ENCODE measurements around the gene KDSR.

Gene KDSR

GRCh38 chr18:63306819-63307550 is 60.0 kb downstream of the KDSR start:
- no peak for DNase-seq (ENCODE audit: low read depth in 2 of 2)

GRCh38 chr18:63306249-63306648 is 60.8 kb downstream of the KDSR start:
- no peak for DNase-seq (ENCODE audit: low read depth in 2 of 2)

- no peak for DNase-seq (ENCODE audit: low read depth in 2 of 2)
Observed at GRCh38 chr18:63303547-63303946, 63.5 kb downstream of the KDSR start.

- DNase-seq (ENCODE audit: low read depth in 2 of 2): no peak
Observed at GRCh38 chr18:63302636-63303405, 64.2 kb downstream of the KDSR start.

- DNase-seq (ENCODE audit: low read depth in 2 of 2): no peak
Observed at GRCh38 chr18:63302220-63302619, 64.8 kb downstream of the KDSR start.

GRCh38 chr18:63301434-63301833 is 65.6 kb downstream of the KDSR start:
- no peak for DNase-seq (ENCODE audit: low read depth in 2 of 2)

GRCh38 chr18:63299837-63300745 is 66.9 kb downstream of the KDSR start:
- no peak for DNase-seq (ENCODE audit: low read depth in 2 of 2)

- DNase-seq (ENCODE audit: low read depth in 2 of 2): no peak
Observed at GRCh38 chr18:63298400-63299365, 68.3 kb downstream of the KDSR start.

- DNase-seq (ENCODE audit: low read depth in 2 of 2): no peak
Observed at GRCh38 chr18:63297687-63298399, 69.2 kb downstream of the KDSR start.

- no peak for DNase-seq (ENCODE audit: low read depth in 2 of 2)
Observed at GRCh38 chr18:63293935-63294334, 73.1 kb downstream of the KDSR start.

GRCh38 chr18:63292831-63293683 is 73.9 kb downstream of the KDSR start:
- no peak for DNase-seq (ENCODE audit: low read depth in 2 of 2)

GRCh38 chr18:63291278-63291677 is 75.7 kb downstream of the KDSR start:
- DNase-seq (ENCODE audit: low read depth in 2 of 2): no peak

- DNase-seq (ENCODE audit: low read depth in 2 of 2): no peak
Observed at GRCh38 chr18:63290821-63291200, 76.2 kb downstream of the KDSR start.

GRCh38 chr18:63290166-63290820 is 76.7 kb downstream of the KDSR start:
- no peak for DNase-seq (ENCODE audit: low read depth in 2 of 2)

- no peak for DNase-seq (ENCODE audit: low read depth in 2 of 2)
Observed at GRCh38 chr18:63288311-63288710, 78.7 kb downstream of the KDSR start.

- no peak for DNase-seq (ENCODE audit: low read depth in 2 of 2)
Observed at GRCh38 chr18:63287691-63288220, 79.2 kb downstream of the KDSR start.

GRCh38 chr18:63286926-63287325 is 80.1 kb downstream of the KDSR start:
- no peak for DNase-seq (ENCODE audit: low read depth in 2 of 2)

- DNase-seq (ENCODE audit: low read depth in 2 of 2): no peak
Observed at GRCh38 chr18:63284827-63285733, 81.9 kb downstream of the KDSR start.

Measured in stimulated activated CD4-positive, alpha-beta T cell treated with anti-CD3 and anti-CD28 coated beads, Interleukin-15, amount 100 ng/mL, for 48 hours (primary cell).